ENCODE measurements around the gene NR6A1.

Gene NR6A1

DNA sequence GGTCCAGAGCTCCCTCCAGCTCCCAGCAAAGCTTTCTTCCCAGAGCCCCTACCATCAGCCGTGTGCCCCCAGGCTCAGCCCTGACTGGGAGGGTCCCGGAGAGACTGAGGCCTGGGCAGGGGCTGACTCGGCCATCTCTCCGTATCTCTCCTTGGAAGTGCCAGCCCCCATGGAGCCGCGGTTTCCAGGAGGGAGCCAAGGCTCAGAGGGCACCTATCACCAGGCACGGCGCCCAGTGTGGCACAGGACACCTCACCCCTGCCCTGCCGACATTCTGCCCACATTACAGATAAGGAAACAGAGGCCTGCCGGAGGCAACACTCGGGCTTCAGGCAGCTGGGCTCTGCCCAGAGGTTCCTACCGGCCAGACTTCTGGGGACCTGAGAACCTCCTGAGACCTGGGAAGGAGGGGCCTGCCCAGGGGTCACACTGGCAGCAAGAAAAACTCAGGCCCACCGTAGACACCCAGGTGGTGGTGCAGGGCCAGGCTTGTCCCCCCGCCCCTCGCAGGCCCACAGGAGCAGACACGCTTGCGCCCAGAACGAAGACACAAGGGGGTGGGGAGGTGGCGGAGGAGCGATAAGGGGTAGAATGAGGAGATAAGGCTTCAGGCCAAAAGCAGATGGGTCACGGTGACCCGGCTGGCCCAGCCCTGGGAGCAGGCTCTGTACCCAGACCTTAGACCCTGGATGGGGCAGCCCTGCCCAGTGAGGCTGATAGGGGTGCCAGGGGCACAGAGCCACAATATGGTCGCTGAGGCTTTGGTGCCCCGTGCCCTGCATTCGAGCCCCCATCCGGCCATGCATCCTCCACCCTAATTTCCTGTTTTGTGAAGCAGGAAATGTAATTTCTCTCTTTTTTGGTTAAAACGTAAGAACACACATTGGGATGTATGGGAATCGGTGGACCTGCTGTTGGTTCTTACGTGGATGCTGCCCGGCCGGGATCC is 275.7 kb downstream of the NR6A1 start:
- in situ Hi-C loops (cut with MboI; ENCODE audit: low sequenced_read_pairs), result no loop called here

DNA sequence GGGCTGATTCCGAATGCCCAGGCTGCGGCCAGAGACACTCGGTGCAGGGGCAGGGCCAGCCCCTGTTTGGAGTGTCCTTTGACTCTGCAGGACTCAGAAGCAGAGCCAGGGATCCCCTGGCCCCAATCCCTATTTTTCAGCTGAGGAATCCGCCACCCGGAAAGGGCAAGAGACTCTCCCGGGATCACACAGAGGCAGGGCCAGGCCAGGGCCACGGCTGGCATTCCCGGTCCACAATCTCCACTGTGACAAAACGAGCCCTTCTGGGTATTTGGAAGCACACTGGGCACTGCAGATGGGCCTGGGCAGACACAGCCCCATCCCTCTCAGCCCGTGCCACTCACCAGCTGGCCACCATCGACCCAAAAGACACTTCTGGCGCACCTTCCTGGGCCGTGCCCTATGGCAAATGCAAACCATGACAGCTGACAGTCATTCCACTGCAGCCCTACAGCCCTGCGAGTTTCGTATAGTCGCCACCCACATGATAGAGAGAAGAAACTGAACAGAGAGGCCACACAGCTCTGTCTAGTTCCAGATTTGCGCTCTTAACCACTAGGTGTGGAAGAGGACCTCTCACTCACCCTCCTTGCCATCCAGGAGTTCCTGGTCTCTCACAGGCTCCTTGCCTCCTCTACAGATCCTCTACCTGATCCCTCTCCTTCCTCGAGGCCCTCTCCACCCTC is 277.2 kb downstream of the NR6A1 start:
- in situ Hi-C loops (cut with MboI; ENCODE audit: low sequenced_read_pairs), result no loop called here

DNA sequence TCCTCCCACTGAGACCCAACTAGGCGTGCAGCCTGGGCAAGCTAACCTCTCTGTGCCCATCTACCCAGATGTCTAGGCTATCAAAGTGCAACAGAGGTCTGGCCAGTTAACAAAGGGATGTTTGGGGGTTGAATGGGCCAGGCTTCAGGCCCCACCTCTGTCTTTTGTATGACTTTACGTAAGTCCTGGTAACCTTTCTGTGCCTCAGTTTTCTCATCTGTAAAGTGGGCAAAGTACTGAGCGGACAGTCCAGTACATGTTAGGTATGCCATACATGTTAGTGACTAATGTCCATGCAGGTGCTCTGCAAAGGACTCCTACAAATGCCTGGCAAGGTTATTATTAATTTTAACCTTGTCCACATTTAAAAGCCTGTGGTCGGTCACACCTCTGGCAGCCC is 277.9 kb downstream of the NR6A1 start:
- in situ Hi-C loops (cut with MboI; ENCODE audit: low sequenced_read_pairs), result no loop called here

DNA sequence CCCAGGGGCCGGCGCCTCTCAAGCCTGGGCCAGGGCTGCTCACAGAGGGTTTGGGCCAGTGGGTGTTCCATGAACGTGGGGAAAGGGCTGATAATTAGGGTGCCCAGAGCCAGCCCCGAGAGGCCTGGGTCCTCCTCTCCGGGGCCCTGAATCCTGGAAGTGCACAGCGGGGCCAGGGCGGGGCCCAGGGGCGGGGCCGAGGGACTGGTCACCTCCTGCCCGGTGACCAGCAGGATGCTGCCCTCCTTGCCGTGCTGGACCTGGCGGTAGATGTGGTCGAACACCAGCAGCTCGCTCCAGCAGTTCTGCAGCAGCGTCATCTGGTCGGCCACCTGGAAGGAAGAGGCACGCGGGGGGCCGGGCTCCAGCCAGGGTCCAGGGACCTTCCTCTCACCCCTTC is 278.3 kb downstream of the NR6A1 start:
- in situ Hi-C loops (cut with MboI; ENCODE audit: low sequenced_read_pairs), result no loop called here

DNA sequence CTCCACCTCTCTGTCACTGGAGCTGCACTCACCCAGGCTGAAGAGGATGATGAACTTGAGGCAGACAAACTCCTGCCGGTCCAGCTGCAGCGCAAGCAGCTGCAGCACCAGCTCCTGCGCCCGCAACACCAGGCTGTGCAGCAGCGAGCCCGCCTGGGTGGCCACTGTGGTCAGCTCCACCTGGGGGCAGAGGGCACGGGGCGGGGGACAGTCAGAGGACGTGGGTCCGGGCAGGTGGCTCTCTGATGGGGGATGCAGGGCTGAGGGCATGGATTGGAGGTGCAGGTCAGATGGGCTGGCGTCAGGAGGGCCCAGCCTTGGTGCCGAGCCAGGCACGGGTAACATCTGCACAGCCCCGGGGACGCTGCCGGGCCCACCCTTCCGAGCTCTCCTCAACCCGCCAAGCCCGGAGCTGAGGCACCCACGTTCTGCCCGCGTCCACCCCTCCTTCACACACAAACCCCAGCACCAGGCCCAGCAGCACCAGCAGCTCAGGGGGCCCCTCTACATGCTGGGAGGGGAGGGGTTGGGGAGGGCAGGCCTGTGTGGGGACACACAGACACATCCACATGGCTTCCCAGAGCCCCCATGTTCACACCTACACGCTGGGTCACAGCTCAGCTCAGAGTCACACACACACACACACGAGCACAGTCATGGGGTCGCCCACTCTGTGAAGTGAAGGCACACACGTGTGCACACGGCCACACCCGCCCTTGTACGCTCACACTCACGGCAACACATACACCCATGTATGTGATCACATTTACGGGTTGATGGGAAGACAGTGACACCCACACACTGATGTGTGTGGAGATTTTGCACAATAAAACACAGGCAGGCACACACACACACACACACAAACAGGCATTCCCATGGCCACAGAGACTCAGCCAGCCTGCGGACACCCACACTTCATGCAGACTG is 279.8 kb downstream of the NR6A1 start:
- in situ Hi-C loops (cut with MboI; ENCODE audit: low sequenced_read_pairs), result no loop called here

DNA sequence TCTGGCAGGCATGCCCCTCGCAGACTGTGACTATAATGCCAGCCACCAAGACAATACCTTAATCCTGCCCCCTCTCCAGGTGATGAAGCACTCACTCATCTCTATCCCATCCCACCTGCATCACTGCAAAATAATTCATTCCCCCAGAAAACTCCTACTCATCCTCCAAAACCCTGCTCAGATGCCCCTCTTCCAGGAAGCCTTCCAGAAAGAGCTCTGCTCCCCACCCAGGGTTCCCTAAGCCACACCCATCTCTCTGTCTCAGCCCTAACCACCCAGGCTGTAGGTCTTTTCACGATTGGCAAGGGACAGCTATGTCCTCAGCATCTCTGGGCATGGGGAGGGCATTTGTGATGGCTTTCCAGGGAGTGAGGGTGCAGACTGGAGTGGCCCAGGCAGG is 281.1 kb downstream of the NR6A1 start:
- in situ Hi-C loops (cut with MboI; ENCODE audit: low sequenced_read_pairs), result no loop called here

DNA sequence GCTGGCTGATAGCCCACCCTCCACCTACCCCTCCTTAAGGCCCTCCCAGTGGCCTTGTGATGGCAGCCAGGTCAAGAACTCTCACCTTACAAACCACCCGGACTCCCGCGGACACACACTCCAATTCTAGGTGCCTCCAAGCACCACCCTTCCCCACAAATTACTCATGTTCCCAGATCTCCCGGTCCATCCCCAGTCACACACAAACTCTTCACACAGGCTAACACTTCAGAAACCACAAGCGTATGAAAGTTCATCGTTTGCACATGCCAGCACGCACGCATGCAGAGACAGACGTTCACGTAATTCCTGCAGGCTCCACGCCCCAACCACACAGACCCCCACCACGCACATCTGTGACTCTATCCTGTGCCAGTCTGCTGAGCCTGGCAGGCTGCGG is 281.9 kb downstream of the NR6A1 start:
- in situ Hi-C loops (cut with MboI; ENCODE audit: low sequenced_read_pairs), result no loop called here

DNA sequence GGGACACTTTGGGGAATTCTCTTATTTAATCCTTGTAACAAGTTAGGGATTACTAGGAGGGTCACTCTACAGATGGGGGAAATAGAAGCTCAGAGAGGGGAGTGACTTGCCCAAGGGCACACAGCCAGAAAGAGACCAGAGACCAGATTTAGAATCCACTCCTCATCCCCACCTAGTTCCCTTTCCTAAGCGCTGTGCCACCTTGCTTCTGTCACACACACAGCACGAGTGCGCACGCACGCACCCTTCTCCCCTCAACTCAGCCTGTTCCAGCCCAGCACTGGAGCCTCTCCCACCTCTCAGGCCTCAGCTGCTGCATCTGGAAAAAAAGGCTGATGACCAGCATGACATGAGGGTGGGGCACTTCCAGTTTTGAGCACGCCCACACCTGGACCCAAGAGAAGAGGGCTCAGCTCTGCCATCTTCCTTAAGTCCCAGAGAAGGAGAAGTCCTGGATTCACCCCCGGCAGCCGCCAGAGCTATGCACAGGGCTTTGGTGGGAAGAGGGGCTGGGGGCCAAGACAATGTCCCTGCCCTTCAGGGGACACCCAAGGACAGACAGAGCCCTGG is 282.4 kb downstream of the NR6A1 start:
- in situ Hi-C loops (cut with MboI; ENCODE audit: low sequenced_read_pairs), result no loop called here

DNA sequence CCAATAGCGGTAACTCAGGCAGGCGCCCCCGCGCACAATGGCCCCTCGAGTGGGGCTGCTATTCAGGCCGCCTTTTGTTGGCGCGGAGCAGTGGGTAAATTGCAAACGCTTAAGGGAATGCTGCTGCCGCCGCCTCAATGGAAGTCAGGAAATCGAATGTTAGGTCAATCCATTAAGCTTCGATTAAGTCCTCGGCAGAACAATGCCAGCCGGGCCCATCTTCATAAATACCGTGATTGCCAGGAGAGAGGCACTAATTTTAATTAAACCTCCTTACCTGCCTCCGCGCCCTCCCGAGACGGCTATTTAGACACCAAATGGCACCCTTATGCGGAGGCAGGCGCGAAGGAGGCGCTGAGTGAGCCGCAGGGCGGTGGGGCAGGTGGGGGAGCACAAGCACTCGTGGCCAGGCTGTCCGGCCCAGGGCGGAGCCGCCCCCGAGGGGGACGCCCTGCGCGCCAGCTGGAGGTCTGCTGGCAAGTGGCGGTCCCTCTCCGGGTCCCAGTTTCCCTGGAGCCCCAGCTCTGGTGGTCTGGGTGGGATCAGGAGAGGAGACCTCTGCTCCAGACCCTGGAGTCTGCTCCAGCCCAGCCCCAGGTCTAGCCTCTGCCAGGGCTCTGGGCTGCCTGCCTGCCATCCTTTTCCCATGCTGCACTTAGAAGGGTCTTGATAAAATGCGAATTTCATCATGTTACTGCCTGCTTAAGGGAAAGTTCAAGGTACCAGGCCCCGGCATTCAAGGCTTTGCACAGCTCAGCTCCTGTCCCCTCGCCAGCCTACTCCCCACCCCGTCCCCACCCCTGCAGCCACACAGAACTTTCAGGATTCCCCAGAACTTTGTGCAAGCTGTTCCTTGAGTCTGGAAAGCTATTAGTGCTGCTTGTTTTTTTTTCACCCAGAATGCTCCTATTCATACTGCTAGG is 283.6 kb downstream of the NR6A1 start:
- in situ Hi-C loops (cut with MboI; ENCODE audit: low sequenced_read_pairs), result no loop called here

DNA sequence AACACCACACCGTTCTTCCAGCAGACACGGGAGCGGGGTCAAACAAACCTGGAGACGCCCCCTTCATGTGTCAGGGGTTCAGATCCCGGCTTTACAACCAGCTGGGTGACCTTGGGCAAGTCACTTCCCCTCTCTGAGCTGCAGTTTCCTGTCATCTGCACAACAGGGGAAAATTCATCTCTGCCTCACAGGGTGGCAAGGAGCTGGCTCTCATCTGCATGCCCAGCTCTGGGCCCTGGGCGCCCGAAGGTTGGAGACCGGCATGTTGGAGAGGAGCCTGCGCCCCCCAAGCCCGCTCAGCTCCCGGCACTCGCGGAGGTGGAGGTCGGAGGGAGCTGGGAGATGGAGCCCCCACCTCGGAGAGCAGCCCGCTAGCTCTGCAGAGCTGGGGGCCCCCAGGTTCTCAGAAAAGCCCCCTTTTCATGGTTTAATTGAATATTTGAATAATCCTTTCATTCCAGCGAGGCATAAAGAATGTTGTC is 284.3 kb downstream of the NR6A1 start:
- in situ Hi-C loops (cut with MboI; ENCODE audit: low sequenced_read_pairs), result no loop called here

DNA sequence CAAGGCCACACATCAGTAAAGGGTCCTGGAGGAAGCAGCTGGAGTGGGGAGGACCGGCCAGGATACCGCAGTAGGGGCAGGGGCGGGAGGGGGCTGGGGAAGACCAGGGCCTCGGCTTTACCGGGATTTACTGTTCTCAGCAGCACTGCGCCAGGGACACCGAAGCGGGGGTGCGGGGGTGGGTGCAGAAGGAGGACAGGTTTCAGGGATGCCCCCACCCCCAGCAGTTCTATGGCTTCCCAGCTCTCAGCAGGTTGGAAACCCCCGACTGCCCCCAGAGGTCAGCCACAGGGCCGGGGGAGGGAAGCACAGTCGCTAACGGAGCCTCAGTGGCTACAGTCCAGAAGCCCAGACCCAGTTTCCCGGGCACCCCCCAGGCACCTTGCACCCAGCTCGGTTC is 285.2 kb downstream of the NR6A1 start:
- in situ Hi-C loops (cut with MboI; ENCODE audit: low sequenced_read_pairs), result no loop called here

DNA sequence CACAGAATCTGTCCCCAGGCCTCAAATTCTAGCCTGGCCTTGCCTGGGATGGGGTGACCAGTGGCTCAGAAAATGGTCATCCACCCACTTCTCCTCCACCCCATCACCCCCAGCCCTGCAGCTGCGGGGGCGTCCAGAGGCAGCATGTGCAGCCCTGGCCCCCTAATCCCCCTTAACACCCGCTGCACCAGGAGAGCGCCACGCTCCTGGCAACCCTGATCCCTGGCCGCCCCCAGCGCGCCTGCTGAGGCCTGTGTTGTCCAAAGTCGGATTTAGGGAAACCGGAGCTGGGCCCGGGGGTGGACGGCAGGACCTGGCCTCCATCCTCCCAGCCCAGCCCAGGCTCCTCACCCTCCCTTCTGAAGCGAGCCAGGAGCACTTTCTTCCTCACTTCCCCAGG is 285.9 kb downstream of the NR6A1 start:
- in situ Hi-C loops (cut with MboI; ENCODE audit: low sequenced_read_pairs), result no loop called here

DNA sequence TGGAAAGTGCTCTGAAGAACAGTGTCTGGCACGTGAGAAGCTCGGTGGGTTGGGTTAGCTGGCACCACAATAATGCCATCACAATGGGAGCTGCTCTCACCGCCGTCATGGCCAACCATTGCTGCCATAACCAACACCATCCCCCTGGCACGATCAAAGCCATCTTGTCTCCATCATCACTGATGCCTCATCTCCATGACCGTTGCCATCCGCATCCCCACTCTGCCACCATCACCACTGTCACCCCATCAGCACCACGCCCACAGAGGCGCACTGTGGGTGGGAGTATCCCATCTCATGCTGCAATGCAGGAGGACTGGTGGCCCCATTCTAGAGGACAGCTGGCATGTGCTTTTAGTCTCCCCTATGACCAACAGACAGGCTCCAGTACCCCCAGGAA is 287.6 kb downstream of the NR6A1 start:
- in situ Hi-C loops (cut with MboI; ENCODE audit: low sequenced_read_pairs), result no loop called here

DNA sequence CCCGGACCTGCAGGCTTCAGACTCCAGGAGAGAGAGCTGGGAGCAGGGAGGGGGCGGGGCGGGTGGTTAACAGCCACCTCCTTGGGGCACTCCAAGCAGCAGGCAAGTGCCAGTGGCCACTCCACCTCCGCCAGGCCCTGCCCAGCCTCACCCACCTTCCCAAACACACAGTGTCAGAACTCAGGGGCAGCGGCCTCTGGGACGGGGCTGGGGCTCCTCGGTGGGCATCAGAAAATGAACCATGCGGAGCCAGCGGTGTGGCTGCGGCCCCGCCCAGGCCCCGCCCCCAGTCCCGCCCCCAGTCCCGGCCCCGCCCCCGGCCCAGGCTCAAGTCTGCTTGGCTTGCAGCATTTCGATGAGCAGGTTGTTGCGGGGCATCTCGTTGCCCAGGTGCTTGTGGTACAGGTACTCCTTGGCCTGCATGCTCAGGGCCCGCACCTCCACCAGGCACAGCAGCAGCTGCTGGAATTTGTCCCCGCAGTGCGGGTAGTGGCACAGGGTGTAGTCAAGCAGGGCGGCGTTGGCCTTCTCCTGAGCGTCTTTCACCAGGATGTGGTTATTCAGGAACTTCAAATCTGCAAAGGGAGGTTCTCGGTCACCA is 288.6 kb downstream of the NR6A1 start:
- in situ Hi-C loops (cut with MboI; ENCODE audit: low sequenced_read_pairs), result no loop called here

DNA sequence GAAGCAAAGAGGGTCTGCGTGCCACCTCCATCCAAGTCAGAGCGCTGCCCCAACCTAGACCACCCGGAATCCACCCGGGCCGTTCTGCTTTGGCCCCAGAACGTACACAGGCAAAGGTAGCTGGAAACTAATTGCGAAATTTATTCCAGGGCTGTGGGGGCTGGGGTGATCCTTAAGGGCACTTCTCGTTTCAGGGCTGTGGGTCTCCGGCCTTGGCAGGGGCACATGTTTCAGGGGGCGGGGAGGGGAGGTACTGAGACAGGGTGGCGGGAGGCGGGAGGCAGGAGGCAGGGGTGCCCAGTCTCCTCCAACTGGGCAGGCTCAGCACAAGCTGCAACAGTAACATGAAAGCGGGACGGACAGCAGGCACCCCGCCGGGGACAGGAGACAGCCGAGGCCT is 290.0 kb downstream of the NR6A1 start:
- in situ Hi-C loops (cut with MboI; ENCODE audit: low sequenced_read_pairs), result no loop called here

DNA sequence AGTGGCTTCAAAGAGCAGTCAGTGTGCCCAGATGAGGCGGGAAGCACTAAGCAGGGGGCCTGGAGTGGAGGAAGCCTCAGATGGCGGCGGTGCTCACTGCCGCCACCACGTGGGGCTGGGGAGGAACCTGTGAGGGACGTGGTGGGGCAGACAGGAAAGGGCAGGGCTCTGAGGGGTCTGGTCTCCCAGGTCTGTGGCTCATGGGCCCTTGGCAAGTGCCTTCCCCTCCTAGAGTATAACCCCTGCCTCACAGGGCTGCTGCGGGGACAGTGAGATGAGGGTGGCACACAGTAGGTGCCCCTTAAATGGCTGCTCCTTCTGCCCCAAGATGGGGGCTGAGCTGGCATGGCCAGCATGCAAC is 290.5 kb downstream of the NR6A1 start:
- in situ Hi-C loops (cut with MboI; ENCODE audit: low sequenced_read_pairs), result no loop called here

DNA sequence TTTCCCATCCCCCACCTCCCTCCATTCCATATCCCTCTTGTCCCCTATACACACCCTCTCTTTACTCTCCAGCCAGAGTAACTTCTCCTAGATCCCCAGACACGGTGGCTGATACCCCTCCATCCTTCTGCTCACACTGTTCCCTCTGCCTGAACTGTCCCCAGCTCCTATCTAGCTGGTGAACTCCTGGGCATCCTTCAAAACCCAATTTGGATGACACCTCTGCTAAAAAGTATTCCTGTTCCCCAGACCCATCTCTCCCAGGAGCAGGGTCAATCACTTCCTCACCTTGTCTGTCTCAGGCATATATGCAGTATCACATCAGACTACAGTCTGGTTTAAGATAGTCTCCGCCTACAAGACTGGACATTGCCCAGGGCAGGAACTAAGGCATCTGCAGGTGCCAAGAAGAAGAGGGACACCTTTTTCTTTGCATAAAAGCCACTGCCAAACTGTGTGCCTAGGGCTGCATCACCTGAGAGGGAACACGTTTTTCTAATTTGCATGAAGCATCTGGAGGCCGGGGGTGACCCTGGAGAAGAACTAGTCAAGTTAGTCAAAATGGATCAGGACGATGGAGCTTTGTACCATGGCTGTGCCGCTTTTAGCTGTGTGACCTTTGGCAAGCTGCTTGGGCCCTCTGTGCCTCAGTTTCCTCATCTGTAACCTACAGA is 291.0 kb downstream of the NR6A1 start:
- in situ Hi-C loops (cut with MboI; ENCODE audit: low sequenced_read_pairs), result no loop called here

DNA sequence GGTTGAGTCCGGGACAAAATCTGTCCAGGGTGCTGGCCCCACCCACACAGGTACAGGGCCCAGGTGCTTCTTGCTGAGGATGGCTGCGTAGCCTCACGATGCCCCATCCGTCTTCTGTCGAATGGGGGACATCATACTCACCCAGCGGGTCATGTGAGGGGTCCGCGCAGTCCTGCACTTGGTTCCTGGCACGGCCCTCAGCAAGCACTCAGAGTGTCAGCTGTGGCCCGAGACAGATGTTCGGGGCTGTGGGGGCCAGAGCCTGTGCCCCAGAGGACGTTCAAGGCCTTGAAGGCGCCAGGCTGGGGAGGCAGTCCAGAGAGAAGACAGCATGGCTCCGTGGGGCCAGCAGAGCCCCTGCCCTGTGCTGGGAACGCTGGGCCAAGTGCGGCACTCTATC is 291.7 kb downstream of the NR6A1 start:
- in situ Hi-C loops (cut with MboI; ENCODE audit: low sequenced_read_pairs), result no loop called here

DNA sequence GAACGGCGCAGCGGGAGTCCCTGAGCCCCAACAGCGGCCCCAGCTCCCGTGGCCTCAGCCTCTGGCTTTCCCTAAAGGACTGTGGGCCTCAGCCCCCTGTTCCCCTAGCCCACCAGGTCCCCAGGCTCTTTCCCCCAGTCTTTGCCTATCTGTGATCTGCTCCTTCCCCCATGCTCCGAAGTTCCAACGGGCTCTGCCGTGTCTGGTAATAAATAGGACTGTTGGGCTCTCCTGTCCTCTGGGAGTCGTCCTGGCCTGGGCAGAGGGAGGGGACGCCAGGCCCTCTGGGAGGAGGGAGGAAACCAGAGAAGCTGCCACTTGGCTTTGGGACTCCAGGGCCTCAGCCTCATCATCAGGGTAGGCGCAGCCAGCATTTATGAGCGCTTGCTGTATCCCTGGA is 292.8 kb downstream of the NR6A1 start:
- in situ Hi-C loops (cut with MboI; ENCODE audit: low sequenced_read_pairs), result no loop called here

Data from hTERT RPE-1 (cell line).